SJSA1 (cell line): ENCODE measurements around the gene SSRP1. TPM values are rescaled to one million over a fixed set of nuclear protein-coding genes. Genes with fewer than 3 reads are reported as not detected.

Experiments used
- DNase-seq, 2 experiments: peaks; one replicate each; pipeline ENCODE4 v3.0.0-alpha.2; 2015 to 2020; ENCODE audit warnings: low spot score in 2 of 2, low read depth in 1 of 2
- H3K27ac ChIP-seq: fragments of 250-450 bp; sonication (Bioruptor Pico); 2 replicates; pipeline ENCODE4 v1.5.1; 2020; ENCODE audit warnings: mild to moderate bottlenecking, moderate library complexity
- H3K27me3 ChIP-seq: fragments of 250-450 bp; sonication (Bioruptor Pico); replicated peaks from 2 replicates; pipeline ENCODE4 v1.5.1; 2020; ENCODE audit warnings: mild to moderate bottlenecking, moderate library complexity
- H3K36me3 ChIP-seq: fragments of 250-450 bp; sonication (Bioruptor Pico); 2 replicates; pipeline ENCODE4 v1.5.1; 2020; ENCODE audit warnings: mild to moderate bottlenecking
- H3K4me1 ChIP-seq: fragments of 250-450 bp; sonication (Bioruptor Pico); replicated peaks from 2 replicates; pipeline ENCODE4 v1.6.1; 2021; ENCODE audit warnings: mild to moderate bottlenecking
- H3K4me3 ChIP-seq: fragments of 250-450 bp; sonication (Bioruptor Pico); 2 replicates; pipeline ENCODE4 v1.5.1; 2020; ENCODE audit warnings: mild to moderate bottlenecking
- H3K9me3 ChIP-seq: fragments of 250-450 bp; sonication (Bioruptor Pico); replicated peaks from 2 replicates; pipeline ENCODE4 v1.5.1; 2020; ENCODE audit warnings: mild to moderate bottlenecking
- total RNA-seq: library from RNA; depleted of rRNA; stranded (reverse); fragments of >200 nt; shearing (Covaris generic); gene quantifications from 2 replicates; pipeline ENCODE4 v1.2.3, GENCODE V29; 2014; rRNA removed

The SSRP1 gene
- total RNA-seq, 1 experiment from 2014 or later: 186 TPM

DNA sequence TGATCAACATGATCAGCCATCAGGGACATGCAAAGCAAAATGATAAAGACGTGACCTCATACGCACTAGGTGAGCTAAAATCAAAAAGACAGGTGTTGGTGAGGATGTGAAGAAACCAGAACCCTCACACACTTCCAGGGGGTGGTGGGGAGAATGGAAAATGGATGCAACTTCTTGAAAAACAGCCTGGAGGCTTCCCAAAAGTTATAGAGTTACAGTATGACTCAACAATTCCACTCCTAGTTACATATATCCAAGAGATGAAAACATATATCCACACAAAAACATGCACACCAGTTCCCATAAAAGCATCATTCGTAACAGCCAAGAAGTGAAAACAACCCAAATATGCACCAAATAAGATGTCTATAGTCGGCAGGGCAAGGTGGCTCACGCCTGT, 56.6 kb downstream of the SSRP1 start:
- H3K27ac ChIP-seq: no peak overlapping the region
- no peak overlapping the region for H3K4me3 ChIP-seq
- peaks cover 15% of the 10 kb centered on the region for H3K4me1 ChIP-seq
- no peaks in the 10 kb centered on the region for H3K36me3 ChIP-seq
- peaks cover 1% of the 10 kb centered on the region; the same call in 1 of the 2 replicates for H3K9me3 ChIP-seq
- no peak for DNase-seq
- no peaks in the 10 kb centered on the region for H3K27me3 ChIP-seq

DNA sequence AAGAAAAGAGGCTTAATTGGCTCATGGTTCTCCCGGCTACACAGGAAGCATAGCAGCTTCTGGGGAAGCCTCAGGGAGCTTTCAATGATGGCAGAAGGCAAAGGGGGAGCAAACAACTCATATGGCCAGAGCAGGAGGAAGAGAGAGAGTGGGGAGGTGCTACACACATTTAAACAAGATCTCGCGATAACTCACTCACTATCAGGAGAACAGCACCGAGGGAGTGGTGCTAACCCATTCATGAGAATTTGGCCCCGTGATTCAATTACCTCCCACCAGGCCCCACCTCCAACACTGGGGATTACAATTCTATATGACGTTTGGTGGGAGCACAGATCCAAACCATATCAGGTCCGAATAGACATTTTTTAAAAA, 57.0 kb downstream of the SSRP1 start:
- no peak overlapping the region for H3K27ac ChIP-seq
- no peaks in the 10 kb centered on the region for H3K27me3 ChIP-seq
- H3K9me3 ChIP-seq: peaks cover 4% of the 10 kb centered on the region; the same call in 1 of the 2 replicates
- H3K4me1 ChIP-seq: peaks cover 15% of the 10 kb centered on the region
- no peak overlapping the region for H3K4me3 ChIP-seq
- no peaks in the 10 kb centered on the region for H3K36me3 ChIP-seq
- DNase-seq: no peak

DNA sequence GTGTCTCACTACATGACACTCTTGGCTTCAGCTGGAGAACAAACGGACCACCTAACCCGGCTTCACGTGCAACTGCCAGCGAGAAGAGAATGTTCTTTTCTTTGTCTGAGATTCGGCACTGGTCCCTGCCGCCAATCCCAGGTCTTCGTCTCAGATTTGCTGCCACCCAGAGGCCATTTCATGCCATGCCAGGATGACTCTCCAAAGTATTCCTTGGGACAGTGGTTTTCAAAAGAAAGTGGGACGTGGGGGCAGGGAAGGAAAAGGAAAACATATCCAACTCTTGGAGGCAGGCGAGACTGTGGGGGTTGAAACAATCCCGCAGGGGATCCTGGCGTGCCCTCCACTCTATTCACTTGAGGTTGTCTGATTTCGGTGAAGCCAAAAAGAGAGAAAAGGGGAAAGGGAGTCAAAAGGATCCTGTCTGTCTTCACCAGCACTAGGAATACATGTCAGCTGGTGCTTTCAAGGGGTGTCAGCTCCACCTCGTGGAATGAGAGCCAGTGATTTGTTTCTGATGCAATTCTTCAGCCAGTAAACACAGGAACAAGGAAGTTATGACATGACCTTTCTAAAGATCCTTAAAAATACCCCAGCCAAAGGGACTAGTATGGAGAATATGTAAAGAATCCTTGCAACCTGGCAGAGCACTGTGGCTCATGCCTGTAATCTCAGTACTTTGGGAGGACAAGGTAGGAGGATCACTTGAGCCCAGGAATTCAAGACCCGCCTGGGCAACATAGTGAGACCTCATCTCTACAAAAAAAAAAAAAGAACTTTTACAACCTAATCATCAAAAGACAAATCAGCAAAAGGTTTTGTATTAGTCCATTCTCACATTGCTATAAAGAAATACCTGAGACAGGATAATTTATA, 57.6 kb downstream of the SSRP1 start:
- 0 out of 2 replicates have a peak overlapping the region, but pooled peaks have one; percentile 29 for H3K27ac ChIP-seq
- peaks cover 7% of the 10 kb centered on the region for H3K9me3 ChIP-seq
- H3K4me1 ChIP-seq: peaks cover 15% of the 10 kb centered on the region
- no peaks in the 10 kb centered on the region for H3K27me3 ChIP-seq
- H3K4me3 ChIP-seq: peak overlapping the region; percentile 17
- H3K36me3 ChIP-seq: no peaks in the 10 kb centered on the region
- DNase-seq: peak; percentile 75 to 84

DNA sequence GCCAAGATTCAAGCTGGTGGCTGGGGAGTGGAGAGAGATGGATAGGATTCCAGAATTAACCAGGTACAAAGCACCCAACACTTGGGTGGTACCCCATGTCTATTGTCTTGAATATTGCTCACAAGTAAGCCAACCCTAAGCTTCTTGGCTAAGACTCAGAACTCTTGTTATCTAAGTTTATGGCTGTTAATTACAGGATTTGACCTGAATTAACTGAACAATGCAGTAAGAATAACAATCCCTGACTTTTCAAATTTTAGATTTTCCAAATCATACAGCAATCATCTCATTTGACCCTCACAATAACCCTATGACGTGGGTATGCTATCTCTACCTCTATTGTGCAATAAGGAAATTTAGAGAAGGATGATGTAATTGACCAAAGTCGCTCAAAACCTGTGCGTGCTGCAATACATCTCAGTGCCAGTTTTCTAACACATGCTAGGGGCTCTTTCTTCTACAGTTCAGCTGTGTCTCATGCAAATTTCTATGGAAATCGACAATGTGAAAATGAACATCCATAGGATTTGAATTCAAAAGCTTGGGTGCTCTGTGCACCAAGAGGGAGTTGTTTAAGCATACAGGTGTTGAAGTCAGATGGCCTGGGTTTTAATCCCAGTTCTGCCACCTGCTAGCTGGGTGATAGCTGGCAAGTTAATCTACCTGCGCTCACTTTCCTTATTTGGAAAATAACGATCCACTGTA, 58.6 kb downstream of the SSRP1 start:
- H3K27ac ChIP-seq: no peak overlapping the region
- DNase-seq: no peak
- peaks cover 7% of the 10 kb centered on the region for H3K9me3 ChIP-seq
- H3K36me3 ChIP-seq: no peaks in the 10 kb centered on the region
- H3K4me1 ChIP-seq: peaks cover 15% of the 10 kb centered on the region
- H3K4me3 ChIP-seq: no peak overlapping the region
- H3K27me3 ChIP-seq: no peaks in the 10 kb centered on the region

DNA sequence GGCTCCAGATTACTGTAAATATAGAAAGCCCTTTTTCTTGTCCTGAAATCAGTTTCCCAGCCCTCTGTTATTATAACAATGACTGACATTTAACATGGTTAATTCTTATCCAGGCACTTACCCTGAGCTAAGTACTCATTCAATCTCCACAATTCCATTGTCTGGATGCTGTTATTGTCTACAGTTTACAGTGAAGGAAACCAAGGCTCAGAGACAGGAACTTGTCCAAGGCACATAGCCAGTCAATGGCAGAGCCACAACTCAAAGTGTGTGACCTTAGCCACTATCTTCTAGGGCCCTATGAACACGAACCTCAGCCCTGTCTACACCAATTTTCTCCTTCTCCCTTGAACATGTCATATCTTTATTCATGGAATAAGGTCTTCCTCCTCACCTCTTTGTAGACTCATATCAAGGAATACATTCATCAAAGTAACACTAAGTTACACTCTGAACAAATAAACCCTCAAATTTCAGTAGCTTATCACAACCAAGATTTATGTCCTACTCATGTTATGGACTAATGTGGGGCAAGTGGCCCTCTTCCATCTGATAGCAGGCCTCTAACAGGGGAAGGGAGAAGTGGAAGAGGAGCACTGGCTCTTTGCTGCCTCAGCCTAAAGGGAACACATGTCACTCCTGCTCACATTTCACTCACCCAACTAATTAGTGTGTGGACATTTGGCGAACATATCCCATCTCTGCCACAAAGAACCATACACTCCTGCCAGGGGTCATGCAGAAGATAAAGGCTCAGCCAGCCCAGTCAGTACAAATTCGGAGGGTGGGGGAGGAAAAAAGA, 59.3 kb downstream of the SSRP1 start:
- DNase-seq: no peak
- Histone ChIP-seq H3K27me3 (no peaks in the 10 kb centered on the region), H3K4me1 (peaks cover 15% of the 10 kb centered on the region), H3K27ac (no peak overlapping the region), H3K9me3 (peaks cover 7% of the 10 kb centered on the region), H3K36me3 (no peaks in the 10 kb centered on the region), H3K4me3 (no peak overlapping the region)

Other genes starting within 250 kb of the SSRP1 start
- not detected in 2 replicates for gene LRRC55, start 153.9 kb downstream of the SSRP1 start, total RNA-seq
- gene APLNR, start 98.6 kb downstream of the SSRP1 start, total RNA-seq: not detected in 2 replicates
- 27.1 and 32.1 TPM in 2 replicates for gene TNKS1BP1, start 10.9 kb downstream of the SSRP1 start, total RNA-seq
- gene P2RX3, start 2.5 kb upstream of the SSRP1 start, total RNA-seq: not detected in 2 replicates
- not detected in 2 replicates for gene PRG3, start 45.3 kb upstream of the SSRP1 start, total RNA-seq
- not detected in 2 replicates for gene PRG2, start 54.8 kb upstream of the SSRP1 start, total RNA-seq
- gene SLC43A3, start 91.2 kb upstream of the SSRP1 start, total RNA-seq: 49.5 and 62.2 TPM in 2 replicates
- not detected in 2 replicates for gene RTN4RL2, start 124.6 kb upstream of the SSRP1 start, total RNA-seq
- gene SLC43A1, start 179.8 kb upstream of the SSRP1 start, total RNA-seq: 6.0 and 6.4 TPM in 2 replicates
- 105 and 157 TPM in 2 replicates for gene TIMM10, start 194.9 kb upstream of the SSRP1 start, total RNA-seq
- not detected in 2 replicates for gene SMTNL1, start 201.7 kb upstream of the SSRP1 start, total RNA-seq
- 8.6 and 17.3 TPM in 2 replicates for gene UBE2L6, start 231.8 kb upstream of the SSRP1 start, total RNA-seq